ENCODE results near the gene MYOF. TPM values are rescaled to one million over a fixed set of nuclear protein-coding genes. Genes with fewer than 3 reads are reported as not detected.
"Not testable (repeated sequence)": the region's sequence is repeated elsewhere in the genome, so short reads cannot be mapped to it uniquely, and the experiment has no call there.

Gene MYOF
- total RNA-seq, 1 donor from 2014 or later = 2.6 TPM

DNA sequence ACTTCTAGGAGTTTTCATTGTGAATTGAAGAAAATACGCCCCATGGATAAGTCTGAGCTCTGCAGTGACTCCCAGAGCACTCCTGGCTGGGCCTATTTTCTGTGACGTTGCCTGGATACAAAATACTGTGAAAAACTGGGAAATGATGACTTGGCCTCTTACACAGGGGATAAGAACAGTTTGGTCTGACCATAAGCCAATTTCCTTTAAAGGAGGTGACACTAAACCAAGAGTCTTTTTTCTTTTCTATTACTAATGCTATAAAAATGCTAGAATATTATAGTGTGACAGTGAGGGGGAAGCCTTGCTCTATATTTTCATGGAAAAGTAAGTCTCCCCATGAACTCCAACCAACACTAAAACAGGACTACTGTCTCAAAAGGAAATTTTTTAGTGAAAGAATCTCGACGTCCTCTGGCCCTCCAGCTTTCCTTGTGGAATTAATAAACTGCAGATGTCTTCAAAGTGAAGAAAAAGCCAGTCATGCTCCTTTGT lies 45.5 kb downstream of the MYOF start:
- intact Hi-C loops (cut with micrococcal nuclease) = no loop called here

DNA sequence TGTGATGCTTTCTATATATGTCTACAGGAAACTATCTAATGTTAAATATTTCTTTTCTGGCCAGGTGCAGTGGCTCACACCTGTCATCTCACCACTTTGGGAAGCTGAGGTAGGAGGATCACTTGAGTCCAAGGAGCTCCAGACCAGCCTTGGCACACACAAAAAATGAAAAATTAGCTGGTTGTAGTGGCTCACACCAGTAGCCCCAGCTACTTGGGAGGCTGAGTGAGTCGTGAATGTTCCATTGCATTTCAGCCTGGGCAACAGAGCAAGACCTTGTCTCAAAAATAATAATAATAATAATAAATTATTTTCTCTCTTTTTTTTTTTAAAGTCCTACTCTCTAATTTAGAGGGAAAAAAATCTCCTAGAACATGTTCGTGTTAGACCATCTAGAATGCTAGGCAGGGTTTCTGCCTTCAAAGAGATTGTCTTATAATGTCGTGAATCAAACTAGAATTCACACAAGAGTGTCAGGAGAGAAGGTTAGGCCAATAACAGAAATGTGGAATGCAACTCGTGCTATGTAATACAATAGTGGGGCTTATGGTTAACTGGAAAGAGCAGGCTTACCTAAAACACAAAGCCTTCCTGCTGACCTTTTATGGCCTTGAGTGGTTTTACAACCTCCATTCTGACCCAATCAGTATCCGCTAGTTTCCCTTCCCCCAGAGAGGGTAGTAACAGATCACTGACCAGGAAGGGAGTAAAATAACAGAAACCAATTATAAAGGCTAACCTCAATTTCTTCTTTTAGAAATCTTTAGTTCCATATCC lies 46.3 kb downstream of the MYOF start:
- intact Hi-C loops (cut with micrococcal nuclease) = no loop called here

DNA sequence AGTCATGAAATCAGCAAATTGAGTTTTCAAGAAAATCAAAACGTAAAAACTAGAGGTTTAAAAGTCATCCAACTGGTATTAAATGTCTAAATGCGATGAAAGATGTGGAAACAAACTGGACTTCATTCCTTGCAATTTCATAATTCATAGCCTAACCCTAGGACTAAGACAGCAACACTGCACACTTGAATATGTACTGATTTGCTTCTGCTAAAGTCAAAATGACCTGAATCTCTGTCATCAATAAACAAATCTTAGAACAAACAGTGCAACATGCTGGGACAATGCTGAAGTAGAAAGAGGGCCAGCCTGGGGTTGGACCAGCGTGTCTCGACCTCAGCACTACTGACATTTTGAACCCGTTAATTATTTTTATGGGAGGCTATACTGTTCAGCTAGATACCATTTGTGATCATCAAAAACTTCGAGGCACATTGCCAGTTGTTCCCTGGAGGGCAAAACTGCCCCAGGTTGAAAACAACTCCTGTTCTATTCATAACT lies 47.1 kb downstream of the MYOF start:
- intact Hi-C loops (cut with micrococcal nuclease) = no loop called here

DNA sequence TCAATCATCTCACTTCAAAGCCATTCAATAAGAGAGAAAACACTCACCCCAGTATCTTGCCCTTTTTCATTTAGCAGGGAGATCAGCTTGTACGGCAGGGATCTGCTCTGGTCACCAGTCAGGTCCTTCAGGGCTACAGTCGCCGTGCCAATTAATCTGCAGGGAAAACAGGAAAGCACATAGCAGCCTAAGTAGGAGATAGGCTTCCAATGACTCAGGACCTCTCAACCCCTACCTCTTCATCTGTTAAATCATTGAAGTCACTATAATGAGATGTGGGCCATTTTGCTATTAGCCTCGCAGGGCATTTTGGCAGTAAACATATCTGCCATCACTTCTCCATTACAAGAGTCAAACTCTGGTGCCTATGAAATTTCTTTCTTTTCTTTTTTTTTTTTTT lies 50.8 kb downstream of the MYOF start:
- intact Hi-C loops (cut with micrococcal nuclease) = no loop called here

DNA sequence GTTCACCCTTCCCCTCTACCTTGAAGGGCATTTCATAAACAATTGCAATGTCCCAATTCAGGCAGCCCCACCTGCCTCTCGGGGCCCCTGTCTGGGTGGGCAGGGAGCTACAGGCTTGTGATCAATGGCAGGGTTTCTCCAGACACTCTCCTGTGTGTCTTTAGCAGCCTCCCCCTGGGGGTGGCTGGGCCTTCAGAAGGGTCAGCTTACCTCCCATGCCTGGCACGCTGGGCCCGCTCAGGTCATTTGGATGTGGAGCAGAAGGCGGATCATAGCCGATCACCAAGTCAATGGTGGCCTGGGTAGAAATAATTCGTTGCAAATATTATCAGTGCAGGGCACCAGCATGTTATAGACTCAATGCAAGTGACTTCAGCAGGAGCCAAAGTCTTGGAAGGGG lies 56.3 kb downstream of the MYOF start:
- intact Hi-C loops (cut with micrococcal nuclease) = no loop called here

DNA sequence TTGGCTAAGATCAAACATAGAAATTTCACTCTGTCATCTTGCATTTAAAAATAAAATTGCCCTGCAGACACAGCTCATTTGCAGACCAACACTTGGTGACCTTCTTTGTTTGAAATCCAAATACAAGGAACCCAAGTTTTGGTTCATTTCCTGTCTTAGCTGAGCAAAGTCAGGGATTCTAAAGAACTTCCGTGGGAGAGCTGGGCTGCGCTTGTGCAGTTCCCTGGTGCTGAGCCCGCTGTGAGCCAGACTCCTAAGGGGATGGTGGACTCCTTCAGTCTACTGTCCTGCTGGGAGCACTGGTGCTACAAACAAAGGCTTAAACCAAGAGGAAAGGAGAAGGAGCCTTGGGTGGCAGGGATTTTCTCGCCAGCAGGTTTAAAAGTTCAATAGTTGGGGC lies 60.0 kb downstream of the MYOF start:
- intact Hi-C loops (cut with micrococcal nuclease) = no loop called here

DNA sequence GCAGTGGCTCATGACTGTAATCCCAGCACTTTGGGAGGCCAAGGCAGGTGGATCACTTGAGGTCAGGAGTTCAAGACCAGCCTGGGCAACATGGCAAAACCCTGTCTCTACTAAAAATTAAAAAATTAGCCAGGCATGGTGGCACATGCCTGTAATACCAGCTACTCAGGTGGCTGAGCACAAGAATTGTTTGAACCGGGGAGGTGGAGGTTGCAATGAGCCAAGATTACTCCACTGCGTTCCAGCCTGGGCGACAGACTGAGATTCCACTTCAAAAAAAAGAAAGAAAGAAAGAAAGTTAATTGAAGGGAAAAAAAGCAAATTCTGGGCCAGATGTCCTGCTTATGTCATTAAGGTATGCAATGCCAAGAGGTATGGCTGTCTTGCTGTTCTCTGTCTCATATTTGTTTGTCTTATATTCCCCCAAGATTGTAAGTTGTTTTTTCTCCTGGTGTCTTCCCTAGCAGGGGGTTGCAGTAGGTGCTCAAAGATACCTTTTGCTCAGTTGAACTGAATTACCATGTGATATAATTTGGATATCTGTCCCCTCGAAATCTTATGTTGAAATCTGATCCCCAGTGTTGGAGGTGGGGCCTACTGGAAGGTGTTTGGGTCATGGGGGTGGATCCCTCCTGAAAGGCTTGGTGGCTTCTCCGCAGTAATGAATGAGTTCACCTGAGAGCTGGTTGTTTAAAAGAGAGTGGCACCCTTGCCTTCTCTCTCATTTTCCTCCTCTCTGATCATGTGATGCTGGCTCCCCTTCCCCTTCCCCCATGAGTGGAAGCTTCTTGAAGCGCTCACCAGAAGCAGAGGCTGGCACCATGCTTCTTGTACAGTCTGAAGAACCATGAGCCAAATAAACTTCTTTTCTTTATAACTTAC lies 60.9 kb downstream of the MYOF start:
- intact Hi-C loops (cut with micrococcal nuclease) = no loop called here

DNA sequence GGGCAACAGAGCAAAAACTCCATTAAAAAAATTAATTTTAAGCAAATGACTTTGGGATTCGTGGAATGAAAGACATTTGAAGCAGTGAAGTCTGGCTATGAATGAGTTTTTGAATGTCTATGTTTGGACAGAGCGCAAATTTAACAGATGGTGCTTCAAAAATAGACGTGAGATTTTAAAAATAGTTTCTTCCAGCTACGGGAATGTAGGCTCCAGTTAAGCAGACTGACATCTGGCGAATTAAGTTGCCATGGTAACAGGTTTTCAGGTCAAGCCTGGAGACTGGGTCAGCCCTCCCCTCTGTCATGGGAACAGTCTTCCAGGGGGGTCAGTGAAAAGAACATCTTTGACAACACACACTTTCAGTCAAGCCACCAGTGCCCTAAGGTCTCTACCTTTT lies 62.0 kb downstream of the MYOF start:
- intact Hi-C loops (cut with micrococcal nuclease) = no loop called here

DNA sequence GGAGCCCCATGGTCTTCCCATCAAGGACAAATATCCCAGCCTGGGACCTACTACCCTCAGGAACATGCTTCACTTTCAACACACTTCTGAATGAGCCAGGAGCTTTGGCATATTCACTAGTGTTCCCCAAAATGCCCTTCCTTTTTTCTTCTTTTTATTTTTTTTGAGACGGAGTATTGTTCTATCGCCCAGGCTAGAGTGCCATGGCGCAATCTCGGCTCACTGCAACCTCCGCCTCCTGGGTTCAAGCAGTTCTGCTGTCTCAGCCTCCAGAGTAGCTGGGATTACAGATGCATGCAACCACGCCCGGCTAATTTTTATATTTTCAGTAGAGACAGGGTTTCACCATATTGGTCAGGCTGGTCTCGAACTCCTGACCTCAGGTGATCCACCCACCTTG lies 63.1 kb downstream of the MYOF start:
- intact Hi-C loops (cut with micrococcal nuclease) = not testable (repeated sequence)

DNA sequence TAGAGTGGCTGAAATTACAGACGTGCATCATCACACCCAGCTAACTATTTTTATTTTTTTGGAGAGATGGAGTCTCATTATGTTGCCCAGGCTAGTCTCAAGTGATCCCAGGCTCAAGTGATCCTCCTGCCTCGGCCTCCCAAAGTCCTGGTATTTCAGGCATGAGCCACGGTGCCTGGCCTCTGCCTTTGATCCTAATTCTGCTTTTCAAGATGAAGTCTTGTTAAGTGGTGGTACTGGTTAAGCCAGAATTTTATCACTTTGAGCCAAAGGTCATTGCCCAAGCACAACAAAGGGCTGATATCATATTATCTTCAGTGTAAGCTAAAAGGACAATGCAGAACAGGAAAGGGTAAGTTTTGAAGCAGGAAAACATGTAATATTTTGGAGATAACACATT lies 64.2 kb downstream of the MYOF start:
- intact Hi-C loops (cut with micrococcal nuclease) = no loop called here

DNA sequence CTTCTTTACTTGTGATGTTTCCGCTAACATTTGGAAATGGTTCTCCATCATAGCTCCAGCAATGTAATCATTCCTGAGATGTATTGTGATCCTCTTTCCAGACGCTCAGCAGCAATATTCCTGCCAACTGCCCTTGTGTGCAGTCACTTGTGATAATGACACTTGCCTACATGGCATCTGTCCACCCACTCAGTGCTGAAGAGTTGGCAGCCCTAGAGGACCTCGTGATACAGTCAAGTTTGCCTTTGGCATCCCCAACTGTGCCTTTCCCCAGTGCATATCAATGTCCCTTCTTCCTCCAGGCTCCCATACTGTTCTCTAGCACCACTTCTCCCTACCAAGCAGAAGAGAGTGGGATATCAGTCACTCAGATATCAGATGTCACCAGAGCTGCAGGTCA lies 64.9 kb downstream of the MYOF start:
- intact Hi-C loops (cut with micrococcal nuclease) = no loop called here

DNA sequence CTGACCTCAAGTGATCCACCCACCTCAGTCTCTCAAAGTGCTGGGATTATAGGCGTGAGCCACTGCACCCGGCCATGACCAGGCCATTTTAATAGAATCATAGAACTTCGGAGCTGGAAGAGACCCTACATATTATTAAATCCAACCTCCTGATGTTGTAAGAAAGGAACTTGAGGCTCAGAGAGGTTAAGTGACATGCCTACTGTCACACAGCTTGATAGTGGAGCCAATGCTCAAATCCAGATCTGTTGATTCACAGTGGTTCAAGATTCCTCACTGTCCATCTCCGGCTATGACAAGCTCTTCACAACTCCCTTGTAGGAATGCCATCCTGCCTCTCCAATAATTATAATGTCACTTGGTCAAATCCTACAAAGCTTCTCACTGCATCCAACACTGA lies 65.3 kb downstream of the MYOF start:
- intact Hi-C loops (cut with micrococcal nuclease) = no loop called here

DNA sequence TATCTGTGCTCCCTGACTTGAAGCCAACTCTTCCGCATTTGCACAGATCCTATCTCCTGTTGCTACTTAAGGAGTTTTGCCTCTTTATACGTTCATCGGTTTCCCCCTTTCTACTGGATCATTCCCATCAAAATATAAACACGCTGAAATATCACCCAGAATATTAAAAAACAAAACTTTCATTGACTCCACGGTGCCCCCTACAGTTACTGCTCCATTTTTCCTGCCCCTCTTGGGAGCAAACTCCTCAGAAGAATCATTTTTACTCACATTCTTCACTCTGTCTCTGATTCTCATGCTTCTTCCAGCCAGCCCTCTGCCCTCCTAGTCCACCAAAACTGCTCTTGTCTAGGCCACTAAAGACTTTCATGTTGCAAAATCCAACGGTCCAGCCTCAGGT lies 66.4 kb downstream of the MYOF start:
- intact Hi-C loops (cut with micrococcal nuclease) = no loop called here

DNA sequence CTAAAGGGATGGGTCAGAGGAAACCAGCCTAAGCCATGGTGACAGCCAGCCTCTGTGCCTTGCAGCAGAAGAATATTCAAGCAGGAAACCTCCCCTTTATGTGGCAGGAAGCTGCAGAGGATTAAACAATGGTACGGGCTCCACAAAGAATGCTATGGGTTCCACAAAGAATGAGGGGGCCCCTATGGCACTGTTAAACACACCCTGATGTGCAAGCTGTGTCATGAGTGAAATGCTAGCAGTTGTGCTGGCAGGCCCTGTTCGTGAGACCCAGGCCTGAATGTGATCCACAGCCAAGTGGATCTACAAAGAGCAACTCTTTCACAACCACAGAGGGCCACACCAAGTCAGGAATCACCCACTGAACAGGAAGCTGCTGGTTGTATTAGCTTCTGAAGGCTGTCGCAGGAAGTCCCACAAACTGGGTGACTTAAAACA lies 68.9 kb downstream of the MYOF start:
- intact Hi-C loops (cut with micrococcal nuclease) = loop anchor here (1.0 to 2.0 kb wide), 3 partner anchors 26 to 69 kb away; partner anchors contain the start of gene MYOF

DNA sequence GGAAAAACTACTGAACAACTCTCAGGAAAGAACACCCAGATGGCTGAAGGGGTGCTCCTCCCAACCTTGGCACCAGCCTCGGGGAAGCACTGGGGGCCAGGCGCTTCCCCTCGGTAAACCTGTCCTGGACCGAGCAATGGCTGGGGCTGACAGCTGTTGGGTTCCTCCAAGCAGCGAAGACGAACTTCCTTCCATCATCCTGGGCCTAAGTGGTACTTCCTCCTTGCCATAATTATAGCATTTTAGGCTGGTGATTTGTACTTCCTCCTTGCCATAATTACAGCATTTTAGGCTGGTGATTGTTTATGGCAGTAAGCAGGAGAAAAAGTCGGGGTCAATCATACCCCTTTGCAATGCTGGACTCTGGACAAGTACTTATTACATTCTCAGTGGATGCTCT lies 69.3 kb downstream of the MYOF start:
- intact Hi-C loops (cut with micrococcal nuclease) = loop anchor here (1.0 to 2.0 kb wide), 3 partner anchors 26 to 70 kb away; partner anchors contain the start of gene MYOF

DNA sequence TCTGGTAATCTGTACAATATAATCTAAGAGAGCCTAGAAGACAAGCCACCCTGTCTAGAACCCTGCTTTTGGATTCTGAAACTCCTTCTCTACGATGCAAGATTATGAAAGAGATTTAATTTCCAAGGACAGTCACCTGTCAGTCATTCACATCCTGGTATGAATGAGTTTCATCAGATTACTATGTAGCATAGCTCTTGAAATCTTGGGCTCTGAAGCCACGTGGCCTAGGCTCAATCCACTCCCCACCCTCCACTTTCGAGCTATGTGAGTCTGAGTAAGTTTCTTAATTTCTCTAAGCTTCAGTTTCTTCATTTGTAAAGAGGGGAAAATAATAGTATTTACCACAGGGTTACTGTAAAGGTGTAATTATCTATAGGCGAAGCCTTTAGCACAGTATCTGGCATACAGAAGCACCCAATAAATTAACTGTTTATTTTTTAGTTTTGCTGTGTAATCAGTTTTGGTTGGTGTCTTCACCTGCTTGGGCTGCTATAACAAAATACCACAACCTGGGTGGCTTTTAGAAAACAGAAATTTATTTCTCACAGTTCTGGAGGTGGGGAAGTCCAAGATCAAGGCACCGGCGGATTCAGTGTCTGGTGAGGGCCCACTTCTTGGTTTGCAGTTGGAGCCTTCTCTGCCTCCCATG lies 71.3 kb downstream of the MYOF start:
- intact Hi-C loops (cut with micrococcal nuclease) = no loop called here

DNA sequence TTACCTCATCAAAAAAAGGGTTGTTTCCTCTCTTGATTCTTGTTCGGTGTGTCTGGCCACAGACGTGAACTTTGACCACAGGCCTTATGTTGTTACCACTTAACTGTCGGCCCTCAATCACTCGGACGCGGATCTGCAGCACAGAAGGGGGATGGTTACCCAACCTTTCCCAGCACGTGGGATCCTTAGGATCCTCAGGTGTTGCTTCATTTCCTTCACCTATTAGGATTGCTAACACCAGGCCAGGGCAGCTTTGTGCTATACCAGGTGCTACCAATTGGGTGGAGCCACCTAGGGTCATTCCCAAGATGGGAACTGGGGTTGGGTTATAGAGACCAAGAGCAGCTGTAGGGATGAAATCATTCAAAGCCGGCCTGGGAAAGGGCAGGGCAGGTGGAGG lies 73.4 kb downstream of the MYOF start:
- intact Hi-C loops (cut with micrococcal nuclease) = no loop called here

DNA sequence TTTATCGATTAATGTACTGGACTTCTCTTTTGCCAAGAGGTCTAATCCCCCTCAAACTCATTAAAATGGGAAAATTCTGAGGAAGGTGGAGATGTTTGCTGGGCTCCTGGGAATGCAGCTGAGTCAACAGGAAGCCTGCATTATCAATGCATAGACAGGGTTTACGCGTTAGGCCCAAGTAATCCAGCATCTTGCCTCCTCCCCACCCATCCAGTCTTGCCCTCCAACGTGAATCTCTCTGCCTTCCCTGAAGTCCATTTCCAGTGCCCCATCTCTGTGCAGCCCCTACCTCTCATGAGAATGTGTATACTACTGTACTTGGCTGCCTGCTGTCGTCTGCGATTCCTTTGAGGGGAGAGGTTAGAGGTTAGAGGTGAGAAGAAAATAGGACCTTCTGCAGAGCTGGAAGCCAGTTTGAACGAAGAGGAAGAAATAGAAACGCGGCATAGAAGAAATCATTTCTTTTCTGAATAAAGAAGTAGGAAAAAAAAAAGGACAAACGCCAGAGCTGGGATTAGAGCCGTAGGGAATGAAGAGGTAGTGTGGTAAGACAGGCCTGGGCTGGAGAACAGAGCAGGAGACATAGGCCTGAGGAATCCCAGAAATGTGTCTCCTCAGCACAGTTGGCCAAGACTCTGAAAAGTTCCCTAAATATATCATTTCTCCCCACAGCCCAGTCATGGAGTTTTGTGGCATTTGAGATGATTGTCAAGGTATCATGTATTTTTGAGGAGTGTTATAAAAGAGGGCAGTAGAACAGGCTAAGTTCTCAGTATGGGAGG lies 75.6 kb downstream of the MYOF start:
- intact Hi-C loops (cut with micrococcal nuclease) = no loop called here

DNA sequence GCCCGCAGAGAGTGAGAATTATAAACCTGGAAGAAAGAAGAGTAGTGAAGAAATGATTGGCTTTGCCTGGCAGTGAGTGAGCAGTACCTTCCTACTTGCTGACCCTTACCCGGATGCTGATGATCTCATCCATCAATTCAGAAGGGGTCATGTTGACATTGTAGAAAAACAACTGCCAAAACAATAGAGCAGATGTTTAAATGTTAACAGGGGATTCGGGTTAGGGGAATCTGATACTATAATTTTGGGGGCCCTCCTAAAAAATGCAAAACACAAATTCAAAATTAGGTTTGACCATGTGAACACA lies 78.1 kb downstream of the MYOF start:
- intact Hi-C loops (cut with micrococcal nuclease) = no loop called here

DNA sequence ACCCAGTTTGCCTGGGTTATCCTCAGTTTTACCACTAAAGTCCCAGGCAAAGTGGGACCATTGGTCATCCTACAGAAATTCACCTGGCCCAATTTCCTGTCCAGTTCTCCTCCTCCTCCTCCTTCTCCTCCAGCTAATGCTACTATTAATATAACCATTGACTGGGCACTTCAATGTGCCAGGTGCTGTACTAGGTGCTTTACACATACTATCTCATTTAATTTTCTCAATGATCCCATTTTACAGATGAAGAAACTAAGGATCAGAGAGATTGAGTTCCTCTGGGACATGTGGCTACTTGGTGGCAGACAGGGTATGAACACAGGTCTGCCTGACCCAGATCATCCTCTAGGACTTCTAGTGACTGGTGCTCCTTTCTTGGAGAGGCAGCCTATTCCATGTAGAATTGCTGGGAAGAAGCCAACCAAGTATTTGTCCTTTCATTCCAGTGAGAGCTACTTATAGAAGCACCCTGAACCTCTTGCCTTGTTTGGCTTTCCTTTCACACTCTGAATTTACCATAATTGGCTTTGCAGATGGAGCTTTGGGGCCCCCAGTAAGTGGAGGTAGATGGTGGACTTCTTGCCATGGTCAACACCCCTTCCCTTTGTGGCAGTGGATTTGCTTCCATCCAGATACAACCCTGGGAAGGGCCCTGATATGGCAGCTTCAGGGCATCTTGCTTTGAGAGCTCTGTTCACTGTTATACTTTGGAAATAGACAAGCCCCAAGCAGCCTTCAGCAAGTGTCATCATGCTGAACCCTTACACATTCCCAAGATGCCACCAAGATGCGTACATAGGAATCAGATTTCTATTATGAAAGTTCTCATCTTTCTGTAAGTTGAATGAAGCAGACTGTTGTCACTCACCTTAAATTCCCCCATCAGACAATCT lies 78.7 kb downstream of the MYOF start:
- intact Hi-C loops (cut with micrococcal nuclease) = no loop called here

Measured in T-helper 2 cell treated with Interferon-gamma antibody and Interleukin-4, amounts not matched to agents 100 ng/mL and 5 ng/mL, for 36 hours (primary cell).